ENCODE measurements around the gene TIGAR.

DNA sequence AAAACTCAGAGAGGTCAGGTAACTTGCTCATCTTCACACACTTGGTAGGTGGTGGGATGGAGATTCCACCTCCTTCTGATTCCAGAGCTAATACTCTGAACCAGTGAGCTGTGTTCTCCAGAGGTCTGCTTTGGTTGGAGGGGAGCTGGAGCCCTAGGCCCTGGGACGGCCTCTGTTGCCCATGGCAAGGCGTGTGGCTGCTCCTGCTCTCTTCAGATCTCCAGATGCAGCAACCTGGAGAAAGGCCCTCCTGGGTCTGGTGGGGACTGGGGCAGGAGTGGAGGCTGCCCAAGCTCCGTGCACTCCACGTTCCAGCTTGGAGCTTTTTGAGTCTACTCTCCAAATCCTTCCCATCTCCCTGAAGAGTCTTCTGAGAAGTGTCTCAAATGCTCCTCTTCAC lies 36.7 kb upstream of the TIGAR start:
- TF ChIP-seq, protein P1, sequence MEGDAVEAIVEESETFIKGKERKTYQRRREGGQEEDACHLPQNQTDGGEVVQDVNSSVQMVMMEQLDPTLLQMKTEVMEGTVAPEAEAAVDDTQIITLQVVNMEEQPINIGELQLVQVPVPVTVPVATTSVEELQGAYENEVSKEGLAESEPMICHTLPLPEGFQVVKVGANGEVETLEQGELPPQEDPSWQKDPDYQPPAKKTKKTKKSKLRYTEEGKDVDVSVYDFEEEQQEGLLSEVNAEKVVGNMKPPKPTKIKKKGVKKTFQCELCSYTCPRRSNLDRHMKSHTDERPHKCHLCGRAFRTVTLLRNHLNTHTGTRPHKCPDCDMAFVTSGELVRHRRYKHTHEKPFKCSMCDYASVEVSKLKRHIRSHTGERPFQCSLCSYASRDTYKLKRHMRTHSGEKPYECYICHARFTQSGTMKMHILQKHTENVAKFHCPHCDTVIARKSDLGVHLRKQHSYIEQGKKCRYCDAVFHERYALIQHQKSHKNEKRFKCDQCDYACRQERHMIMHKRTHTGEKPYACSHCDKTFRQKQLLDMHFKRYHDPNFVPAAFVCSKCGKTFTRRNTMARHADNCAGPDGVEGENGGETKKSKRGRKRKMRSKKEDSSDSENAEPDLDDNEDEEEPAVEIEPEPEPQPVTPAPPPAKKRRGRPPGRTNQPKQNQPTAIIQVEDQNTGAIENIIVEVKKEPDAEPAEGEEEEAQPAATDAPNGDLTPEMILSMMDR (IDR thresholded peaks at IDR 0.05; ENCODE audit: low read length) = no peak
- TF ChIP-seq EZH2 (IDR thresholded peaks at IDR 0.05; ENCODE audit: borderline replicate concordance, low read length) = no peak

Data from OCI-LY1 (cell line).